Astrocyte (in vitro differentiated cells and primary cell): Measurements from ENCODE around the gene TRIB2. TPM values are rescaled to one million over a fixed set of nuclear protein-coding genes. Genes with fewer than 3 reads are reported as not detected.

Experiments used
- DNase-seq: peaks from one replicate; pipeline ENCODE4 v3.0.0-alpha.2; 2010; ENCODE audit warnings: low read depth
- FAIRE-seq: peaks from 2 replicates; lab custom pipeline; 2011; peaks lifted over from hg19 to GRCh38; lab: Jason Lieb, UNC
- H2AFZ ChIP-seq: 2 replicates; pipeline ENCODE4 v1.6.0; 2012; ENCODE audit warnings: low read depth, low read length, inconsistent platforms
- H3K27ac ChIP-seq: 2 replicates; pipeline ENCODE4 v1.5.1; 2011; ENCODE audit warnings: low read depth, low read length, inconsistent platforms
- H3K27me3 ChIP-seq: 2 replicates; pipeline ENCODE4 v1.6.0; 2011; ENCODE audit warnings: low read length, inconsistent platforms; ENCODE audit not compliant: insufficient read depth
- H3K36me3 ChIP-seq: 2 replicates; pipeline ENCODE4 v1.5.1; 2011; ENCODE audit warnings: low read length, inconsistent platforms; ENCODE audit not compliant: insufficient read depth
- H3K4me1 ChIP-seq: 2 replicates; pipeline ENCODE4 v1.5.1; 2011; ENCODE audit warnings: low read length, inconsistent platforms; ENCODE audit not compliant: insufficient read depth
- H3K4me2 ChIP-seq: 2 replicates; pipeline ENCODE4 v1.6.0; 2012; ENCODE audit warnings: low read length, inconsistent platforms
- H3K4me3 ChIP-seq: 2 replicates; pipeline ENCODE4 v1.5.1; 2011; ENCODE audit warnings: low read depth, mild to moderate bottlenecking, low read length, inconsistent platforms; ENCODE audit not compliant: insufficient read depth
- H3K79me2 ChIP-seq: 2 replicates; pipeline ENCODE4 v1.6.0; 2012; ENCODE audit warnings: mild to moderate bottlenecking, low read length, inconsistent platforms; ENCODE audit not compliant: insufficient read depth
- H3K9ac ChIP-seq: 2 replicates; pipeline ENCODE4 v1.6.0; 2012; ENCODE audit warnings: mild to moderate bottlenecking, low read length, inconsistent platforms
- H3K9me3 ChIP-seq: 2 replicates; pipeline ENCODE4 v1.5.1; 2012; ENCODE audit warnings: low read depth, mild to moderate bottlenecking, low read length, inconsistent platforms; ENCODE audit not compliant: insufficient read depth
- H4K20me1 ChIP-seq: 2 replicates; pipeline ENCODE4 v1.6.0; 2012; ENCODE audit warnings: low read length, inconsistent platforms; ENCODE audit not compliant: insufficient read depth
- H3K27ac Mint-ChIP-seq: one replicate; pipeline ENCODE4 v1.8.0; 2021; ENCODE audit warnings: mild to moderate bottlenecking, mixed read lengths; ENCODE audit not compliant: unreplicated experiment
- H3K27me3 Mint-ChIP-seq: one replicate; pipeline ENCODE4 v1.8.0; 2021; ENCODE audit warnings: low read depth, mixed read lengths; ENCODE audit not compliant: unreplicated experiment
- H3K36me3 Mint-ChIP-seq: one replicate; pipeline ENCODE4 v1.8.0; 2021; ENCODE audit warnings: low read depth, mixed read lengths; ENCODE audit not compliant: unreplicated experiment
- H3K4me1 Mint-ChIP-seq: one replicate; pipeline ENCODE4 v1.8.0; 2021; ENCODE audit warnings: low read depth, mixed read lengths; ENCODE audit not compliant: unreplicated experiment
- H3K4me3 Mint-ChIP-seq: one replicate; pipeline ENCODE4 v1.8.0; 2021; ENCODE audit warnings: mild to moderate bottlenecking, moderate library complexity, mixed read lengths; ENCODE audit not compliant: unreplicated experiment
- H3K9me3 Mint-ChIP-seq: one replicate; pipeline ENCODE4 v1.8.0; 2021; ENCODE audit warnings: mild to moderate bottlenecking, mixed read lengths; ENCODE audit not compliant: unreplicated experiment
- CTCF ChIP-seq: IDR thresholded peaks from 2 replicates; pipeline ENCODE4 v1.5.1; 2011; ENCODE audit warnings: low read depth, mild to moderate bottlenecking, inconsistent platforms, low read length, moderate library complexity; ENCODE audit not compliant: insufficient read depth
- EZH2 ChIP-seq: IDR thresholded peaks from 2 replicates; pipeline ENCODE4 v1.6.1; 2012; ENCODE audit warnings: mild to moderate bottlenecking, low read length, inconsistent platforms; ENCODE audit not compliant: insufficient read depth
- total RNA-seq: library from RNA; stranded (reverse); gene quantifications from 2 replicates; pipeline ENCODE4 v1.2.1, GENCODE V29; 2021

Gene TRIB2
- total RNA-seq, 1 donor from 2014 or later, result 22.6 TPM

GRCh38 chr2:12773586-12774394 is 57.1 kb downstream of the TRIB2 start:
- Histone ChIP-seq H3K27ac (no peak overlapping the region), H3K4me3 (no peak overlapping the region), H3K27me3 (no peaks in the 10 kb centered on the region), H3K4me1 (no peaks in the 10 kb centered on the region), H3K9ac (no peak overlapping the region), H3K36me3 (no peaks in the 10 kb centered on the region), H2AFZ (no peak overlapping the region), H3K4me2 (no peak overlapping the region), H4K20me1 (no peaks in the 10 kb centered on the region), H3K79me2 (no peaks in the 10 kb centered on the region), H3K9me3 (no peaks in the 10 kb centered on the region)
- peaks cover 21% of the 10 kb centered on the region for H3K27me3 Mint-ChIP-seq
- no peaks in the 10 kb centered on the region for H3K36me3 Mint-ChIP-seq
- H3K27ac Mint-ChIP-seq, result no peak overlapping the region
- H3K4me1 Mint-ChIP-seq, result peaks cover 3% of the 10 kb centered on the region
- no peak for DNase-seq
- H3K4me3 Mint-ChIP-seq, result no peak overlapping the region
- TF ChIP-seq EZH2 (no peak), CTCF (no peak)
- peaks cover 3% of the 10 kb centered on the region for H3K9me3 Mint-ChIP-seq
- no peak for FAIRE-seq

GRCh38 chr2:12774395-12774727 is 57.6 kb downstream of the TRIB2 start:
- H3K27ac ChIP-seq, result no peak overlapping the region
- FAIRE-seq, result no peak
- peaks cover 3% of the 10 kb centered on the region for H3K4me1 Mint-ChIP-seq

More at GRCh38 chr2:12774395-12774727, 57.6 kb downstream of the TRIB2 start:
- no peak for TF ChIP-seq CTCF
- no peak for TF ChIP-seq EZH2
- Mint-ChIP-seq H3K27me3 (peaks cover 20% of the 10 kb centered on the region), H3K9me3 (peaks cover 3% of the 10 kb centered on the region), H3K27ac (no peak overlapping the region), H3K4me3 (no peak overlapping the region), H3K36me3 (no peaks in the 10 kb centered on the region)
- no peaks in the 10 kb centered on the region for H3K4me1 ChIP-seq
- H2AFZ ChIP-seq, result no peak overlapping the region
- no peak for DNase-seq
- H3K79me2 ChIP-seq, result no peaks in the 10 kb centered on the region
- H3K27me3 ChIP-seq, result no peaks in the 10 kb centered on the region
- H3K9ac ChIP-seq, result no peak overlapping the region
- no peak overlapping the region for H3K4me3 ChIP-seq
- no peak overlapping the region for H3K4me2 ChIP-seq
- no peaks in the 10 kb centered on the region for H4K20me1 ChIP-seq
- H3K36me3 ChIP-seq, result no peaks in the 10 kb centered on the region
- no peaks in the 10 kb centered on the region for H3K9me3 ChIP-seq
